GM19395 (cell line): ENCODE measurements around the gene NECTIN3.

Experiments
- ATAC-seq: cut with Tn5 transposase; IDR thresholded peaks from one replicate; pipeline ENCODE4 v1.9.1; 2021; ENCODE audit warnings: mild to moderate bottlenecking, moderate library complexity; ENCODE audit not compliant: unreplicated experiment

Gene NECTIN3

GRCh38 chr3:111071257-111072030, at the start of gene NECTIN3:
NECTIN3 (plus strand) TSS chr3:111071816; CDS start chr3:111072018, 202 bp downstream.
- ATAC-seq = peak; percentile 83

GRCh38 chr3:111027868-111028267, 43.7 kb upstream of the NECTIN3 start:
- ATAC-seq = no peak

GRCh38 chr3:111031538-111031937, 40.1 kb upstream of the NECTIN3 start:
- no peak for ATAC-seq

GRCh38 chr3:111032677-111033076, 38.9 kb upstream of the NECTIN3 start:
- ATAC-seq = no peak

- no peak for ATAC-seq
Measured at GRCh38 chr3:111033470-111034050, 38.1 kb upstream of the NECTIN3 start.

GRCh38 chr3:111035316-111035715, 36.3 kb upstream of the NECTIN3 start:
- no peak for ATAC-seq

- no peak for ATAC-seq
Measured at GRCh38 chr3:111035902-111036301, 35.7 kb upstream of the NECTIN3 start.

GRCh38 chr3:111040959-111041358, 30.7 kb upstream of the NECTIN3 start:
- no peak for ATAC-seq

GRCh38 chr3:111045564-111045963, 26.1 kb upstream of the NECTIN3 start:
- ATAC-seq = no peak

GRCh38 chr3:111047042-111047441, 24.6 kb upstream of the NECTIN3 start:
- ATAC-seq = no peak

GRCh38 chr3:111047812-111048435, 23.7 kb upstream of the NECTIN3 start:
- no peak for ATAC-seq

GRCh38 chr3:111051354-111051753, 20.3 kb upstream of the NECTIN3 start:
- ATAC-seq = no peak

- ATAC-seq = no peak
Measured at GRCh38 chr3:111068574-111068973, 3.0 kb upstream of the NECTIN3 start.

- no peak for ATAC-seq
Measured at GRCh38 chr3:111069974-111070771, 1.4 kb upstream of the NECTIN3 start.

GRCh38 chr3:111070772-111071256, 802 bp upstream of the NECTIN3 start:
- peak; percentile 14 for ATAC-seq

- peak; percentile 41 for ATAC-seq
Measured at GRCh38 chr3:111072031-111072921, 660 bp downstream of the NECTIN3 start.

- no peak for ATAC-seq
Measured at GRCh38 chr3:111073218-111073617, 1.6 kb downstream of the NECTIN3 start.

GRCh38 chr3:111076732-111077131, 5.1 kb downstream of the NECTIN3 start:
- no peak for ATAC-seq

- ATAC-seq = no peak
Measured at GRCh38 chr3:111077369-111077768, 5.8 kb downstream of the NECTIN3 start.

- no peak for ATAC-seq
Measured at GRCh38 chr3:111080413-111080812, 8.8 kb downstream of the NECTIN3 start.
